HUES48 (cell line): ENCODE results near the gene SMIM13.

Experiments
- H3K27ac ChIP-seq: one replicate; pipeline ENCODE4 v1.7.0; 2013; ENCODE audit warnings: low read depth, low read length, inconsistent platforms
- H3K27me3 ChIP-seq: 2 replicates; pipeline ENCODE4 v1.6.1; 2013; ENCODE audit warnings: mild to moderate bottlenecking, low read length; ENCODE audit not compliant: control insufficient read depth, insufficient read depth
- H3K36me3 ChIP-seq: 2 replicates; pipeline ENCODE4 v1.6.1; 2013; ENCODE audit warnings: low read length; ENCODE audit not compliant: control insufficient read depth, insufficient read depth
- H3K4me1 ChIP-seq: 2 replicates; pipeline ENCODE4 v1.6.1; 2013; ENCODE audit warnings: mild to moderate bottlenecking, low read length; ENCODE audit not compliant: control insufficient read depth, insufficient read depth
- H3K4me3 ChIP-seq: 2 replicates; pipeline ENCODE4 v1.5.1; 2013; ENCODE audit warnings: mild to moderate bottlenecking, low read depth, low read length
- H3K9ac ChIP-seq: 2 replicates; pipeline ENCODE4 v1.6.1; 2013; ENCODE audit warnings: mild to moderate bottlenecking, low read depth, low read length, moderate library complexity
- H3K9me3 ChIP-seq: 2 replicates; pipeline ENCODE4 v1.6.1; 2013; ENCODE audit warnings: low read length; ENCODE audit not compliant: control insufficient read depth, insufficient read depth

SMIM13 gene

GRCh38 chr6:11177271-11177670, 83.6 kb downstream of the SMIM13 start:
- Histone ChIP-seq H3K36me3 (no peaks in the 10 kb centered on the region), H3K27me3 (no peaks in the 10 kb centered on the region), H3K27ac (no peak overlapping the region), H3K9ac (no peak overlapping the region), H3K4me1 (peaks cover 30% of the 10 kb centered on the region), H3K4me3 (no peak overlapping the region), H3K9me3 (peaks cover 6% of the 10 kb centered on the region)

- H3K4me3 ChIP-seq, result no peak overlapping the region
- no peaks in the 10 kb centered on the region for H3K27me3 ChIP-seq
- no peak overlapping the region for H3K9ac ChIP-seq
- H3K4me1 ChIP-seq, result peaks cover 18% of the 10 kb centered on the region
- H3K27ac ChIP-seq, result no peak overlapping the region
- H3K9me3 ChIP-seq, result peaks cover 6% of the 10 kb centered on the region
- H3K36me3 ChIP-seq, result no peaks in the 10 kb centered on the region
Measured at GRCh38 chr6:11179088-11179418, 85.4 kb downstream of the SMIM13 start.

- no peak overlapping the region for H3K9ac ChIP-seq
- no peak overlapping the region for H3K4me3 ChIP-seq
- H3K36me3 ChIP-seq, result no peaks in the 10 kb centered on the region
- H3K4me1 ChIP-seq, result peaks cover 18% of the 10 kb centered on the region
- peak overlapping the region; percentile 2 for H3K27ac ChIP-seq
- H3K9me3 ChIP-seq, result peaks cover 6% of the 10 kb centered on the region
- no peaks in the 10 kb centered on the region for H3K27me3 ChIP-seq
Measured at GRCh38 chr6:11179419-11180202, 86.0 kb downstream of the SMIM13 start.

- Histone ChIP-seq H3K36me3 (peaks cover 7% of the 10 kb centered on the region), H3K4me3 (no peak overlapping the region), H3K9ac (no peak overlapping the region), H3K9me3 (peaks cover 6% of the 10 kb centered on the region), H3K27ac (no peak overlapping the region), H3K27me3 (no peaks in the 10 kb centered on the region), H3K4me1 (peaks cover 18% of the 10 kb centered on the region)
Measured at GRCh38 chr6:11181478-11182136, 88.0 kb downstream of the SMIM13 start.

GRCh38 chr6:11183761-11184362, 90.2 kb downstream of the SMIM13 start:
- Histone ChIP-seq H3K27me3 (no peaks in the 10 kb centered on the region), H3K27ac (no peak overlapping the region), H3K4me3 (no peak overlapping the region), H3K4me1 (peaks cover 14% of the 10 kb centered on the region), H3K9me3 (peaks cover 6% of the 10 kb centered on the region), H3K36me3 (peaks cover 13% of the 10 kb centered on the region), H3K9ac (no peak overlapping the region)

GRCh38 chr6:11185204-11185842, 91.7 kb downstream of the SMIM13 start:
- Histone ChIP-seq H3K9me3 (peaks cover 6% of the 10 kb centered on the region), H3K27me3 (no peaks in the 10 kb centered on the region), H3K4me3 (no peak overlapping the region), H3K4me1 (0 out of 2 replicates have a peak, but pooled peaks cover under 1% of the 10 kb centered on the region), H3K27ac (no peak overlapping the region), H3K36me3 (peaks cover 22% of the 10 kb centered on the region), H3K9ac (no peak overlapping the region)

- H3K9ac ChIP-seq, result no peak overlapping the region
- H3K36me3 ChIP-seq, result peaks cover 22% of the 10 kb centered on the region
- no peaks in the 10 kb centered on the region for H3K27me3 ChIP-seq
- H3K27ac ChIP-seq, result no peak overlapping the region
- no peaks in the 10 kb centered on the region for H3K9me3 ChIP-seq
- no peaks in the 10 kb centered on the region for H3K4me1 ChIP-seq
- H3K4me3 ChIP-seq, result no peak overlapping the region
Measured at GRCh38 chr6:11187301-11187700, 93.7 kb downstream of the SMIM13 start.
